DLD1 (cell line): ENCODE data around the gene SLC15A1.

Experiments
- in situ Hi-C: cut with HindIII; loops from 2 replicates; pipeline ENCODE4 v1.10.0; 2017; ENCODE audit warnings: low sequenced_read_pairs

SLC15A1 gene, protein sequence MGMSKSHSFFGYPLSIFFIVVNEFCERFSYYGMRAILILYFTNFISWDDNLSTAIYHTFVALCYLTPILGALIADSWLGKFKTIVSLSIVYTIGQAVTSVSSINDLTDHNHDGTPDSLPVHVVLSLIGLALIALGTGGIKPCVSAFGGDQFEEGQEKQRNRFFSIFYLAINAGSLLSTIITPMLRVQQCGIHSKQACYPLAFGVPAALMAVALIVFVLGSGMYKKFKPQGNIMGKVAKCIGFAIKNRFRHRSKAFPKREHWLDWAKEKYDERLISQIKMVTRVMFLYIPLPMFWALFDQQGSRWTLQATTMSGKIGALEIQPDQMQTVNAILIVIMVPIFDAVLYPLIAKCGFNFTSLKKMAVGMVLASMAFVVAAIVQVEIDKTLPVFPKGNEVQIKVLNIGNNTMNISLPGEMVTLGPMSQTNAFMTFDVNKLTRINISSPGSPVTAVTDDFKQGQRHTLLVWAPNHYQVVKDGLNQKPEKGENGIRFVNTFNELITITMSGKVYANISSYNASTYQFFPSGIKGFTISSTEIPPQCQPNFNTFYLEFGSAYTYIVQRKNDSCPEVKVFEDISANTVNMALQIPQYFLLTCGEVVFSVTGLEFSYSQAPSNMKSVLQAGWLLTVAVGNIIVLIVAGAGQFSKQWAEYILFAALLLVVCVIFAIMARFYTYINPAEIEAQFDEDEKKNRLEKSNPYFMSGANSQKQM

DNA sequence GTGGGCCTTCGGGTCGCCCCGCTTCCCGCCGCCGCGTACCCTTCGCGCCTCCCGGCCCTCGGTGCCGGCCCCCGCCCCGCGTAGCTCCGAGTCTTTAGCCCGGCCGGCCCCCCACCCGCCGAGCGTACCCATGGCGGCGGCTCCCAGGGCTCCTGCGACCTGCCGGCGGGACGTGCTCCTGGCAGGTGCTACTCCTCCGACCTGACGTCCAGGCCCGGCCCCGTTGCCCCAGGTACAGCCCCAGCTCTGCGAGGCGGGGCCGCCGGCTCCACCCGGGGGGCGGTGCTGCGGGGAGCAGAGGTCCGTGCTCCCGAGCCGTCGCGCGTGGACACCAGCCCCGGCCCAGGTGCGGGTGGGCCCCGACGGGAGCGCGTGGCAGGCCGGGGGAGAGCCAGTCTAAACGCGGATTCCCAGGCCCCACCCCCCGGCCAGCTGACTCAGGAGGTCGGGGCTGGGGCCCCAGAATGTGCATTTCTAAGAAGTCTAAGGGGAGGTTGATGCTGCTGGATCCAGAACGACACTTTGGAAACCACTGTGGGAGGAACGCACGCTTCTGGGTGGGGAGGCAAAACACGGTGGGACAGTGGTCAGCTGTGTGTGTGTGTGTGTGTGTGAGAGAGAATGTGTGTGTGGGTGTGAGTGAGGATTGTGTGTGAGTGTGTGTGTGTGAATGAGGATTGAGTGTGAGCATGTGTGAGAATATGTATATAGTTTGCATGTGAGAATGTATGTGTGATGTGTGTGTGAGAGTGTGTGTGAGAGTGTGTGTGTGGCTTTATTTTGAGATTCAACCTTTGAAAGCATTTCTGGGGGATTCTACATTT lies at the start of gene SLC15A1:
Gene SLC15A1, minus strand, starts transcription at position 206 of the 824 bp plus-strand sequence. Its CDS starts 74 bp downstream, at position 132.
- in situ Hi-C loops: no loop called here

DNA sequence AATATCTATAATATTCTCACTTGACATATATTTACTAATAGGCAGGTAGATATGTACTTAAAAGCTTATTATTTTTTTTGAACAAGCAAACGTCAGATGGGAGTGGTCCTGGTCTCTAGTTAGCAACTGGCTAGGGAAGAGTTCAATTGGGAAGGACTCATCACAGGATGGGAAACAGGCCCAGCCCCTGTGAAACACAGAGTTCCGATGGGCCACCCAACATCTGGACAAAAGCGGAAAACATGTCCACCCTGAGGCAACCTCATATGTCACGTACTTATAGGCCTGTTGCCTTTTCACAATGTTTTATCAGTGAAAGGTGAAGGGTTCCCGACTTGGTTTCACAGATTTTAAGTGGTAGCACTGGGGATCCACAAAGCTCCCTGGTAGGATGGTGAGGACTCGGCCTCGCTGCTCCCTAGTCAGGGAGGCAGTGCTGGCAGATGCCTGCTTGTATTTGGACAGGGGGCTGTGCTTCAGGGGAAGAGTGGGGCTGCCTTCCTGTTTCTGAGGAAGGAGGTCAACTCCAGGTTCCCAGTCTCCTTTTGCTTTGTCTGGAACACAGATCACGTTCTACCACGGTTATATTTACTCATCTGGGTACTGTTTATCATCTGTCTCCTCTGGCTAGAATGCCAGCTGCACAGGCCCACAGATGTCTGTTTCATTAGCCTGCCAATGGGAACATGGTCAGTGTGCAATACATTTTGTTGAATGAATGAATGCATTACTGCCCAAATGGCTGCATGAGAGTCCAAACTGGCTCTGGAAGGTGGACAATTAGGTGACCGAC lies 49.4 kb upstream of the SLC15A1 start:
- in situ Hi-C loops: no loop called here

- in situ Hi-C loops: no loop called here
These were observed 47.6 kb upstream of the SLC15A1 start for GRCh38 chr13:98800078-98800477.

DNA sequence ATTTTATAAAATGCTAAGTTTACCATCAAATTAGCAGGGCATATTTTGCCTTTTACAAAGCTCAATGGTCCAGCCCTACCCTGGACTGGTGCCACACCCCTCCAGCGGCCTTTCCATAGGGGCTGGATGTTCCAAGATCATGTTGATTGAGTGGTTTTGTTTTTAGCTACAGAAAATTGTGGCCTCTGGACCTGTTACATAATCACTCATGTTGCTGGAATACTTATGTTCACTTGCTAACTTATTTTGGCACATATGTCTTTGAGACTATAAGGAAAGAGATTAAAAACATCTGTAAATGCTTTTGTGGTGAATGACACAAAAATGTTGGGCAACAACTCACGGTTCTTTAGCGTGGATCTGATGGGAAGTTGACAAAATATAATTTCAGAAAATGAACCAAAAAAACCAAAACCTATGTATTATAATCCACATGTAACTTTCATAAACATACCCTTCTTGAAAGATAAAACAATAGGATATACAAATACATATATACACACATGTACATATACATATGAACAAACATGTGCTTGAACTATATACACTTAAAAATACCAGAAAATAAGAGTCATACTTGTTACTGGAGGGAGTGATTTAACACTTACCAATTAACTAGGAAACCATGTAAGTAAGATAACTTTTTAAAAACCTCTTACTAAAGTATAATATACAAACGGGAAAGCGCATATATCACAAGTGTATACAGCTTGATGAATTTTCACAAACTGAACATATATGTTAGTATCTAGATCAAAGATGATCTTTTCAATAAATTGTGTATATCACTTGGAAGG lies 46.6 kb upstream of the SLC15A1 start:
- in situ Hi-C loops: no loop called here

DNA sequence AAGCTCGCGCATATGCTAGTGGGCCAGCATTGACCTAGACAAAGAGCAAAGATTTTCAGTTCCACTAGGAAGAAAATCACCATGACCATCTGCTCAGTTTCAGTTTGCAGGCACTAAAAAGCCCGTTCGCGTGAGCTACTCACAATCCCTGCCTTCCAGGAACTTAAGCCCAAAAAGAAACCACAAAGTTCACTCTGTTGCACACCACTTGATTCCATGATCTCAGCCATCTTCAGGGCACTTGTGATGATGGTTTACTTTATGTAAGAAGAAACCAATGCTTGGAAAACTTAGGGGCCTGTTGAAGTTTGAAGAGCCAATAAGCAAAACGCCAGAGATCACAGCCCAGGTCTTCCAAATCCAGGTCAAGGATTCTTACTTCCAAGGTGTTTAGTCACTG lies 45.0 kb upstream of the SLC15A1 start:
- in situ Hi-C loops: no loop called here

DNA sequence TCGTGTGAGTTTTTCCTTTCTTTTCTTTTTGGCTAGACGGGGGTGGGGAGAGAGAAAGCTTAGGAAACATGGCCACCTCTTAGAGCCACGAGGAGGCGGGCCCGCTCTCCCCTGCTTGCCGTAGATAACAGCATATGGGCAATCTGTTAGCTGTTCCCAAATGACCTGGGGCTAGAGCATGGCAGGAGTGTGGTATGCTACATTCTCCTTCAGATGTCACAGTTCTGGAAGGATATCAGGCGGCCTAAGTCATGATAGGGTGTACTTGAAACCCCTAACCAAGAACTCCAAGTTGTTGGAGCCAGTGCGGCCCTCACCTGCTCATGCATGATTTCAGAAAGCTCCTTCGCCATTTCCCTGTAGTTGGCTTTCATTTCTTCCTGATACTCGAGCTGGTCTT lies 44.3 kb upstream of the SLC15A1 start:
- in situ Hi-C loops: no loop called here

DNA sequence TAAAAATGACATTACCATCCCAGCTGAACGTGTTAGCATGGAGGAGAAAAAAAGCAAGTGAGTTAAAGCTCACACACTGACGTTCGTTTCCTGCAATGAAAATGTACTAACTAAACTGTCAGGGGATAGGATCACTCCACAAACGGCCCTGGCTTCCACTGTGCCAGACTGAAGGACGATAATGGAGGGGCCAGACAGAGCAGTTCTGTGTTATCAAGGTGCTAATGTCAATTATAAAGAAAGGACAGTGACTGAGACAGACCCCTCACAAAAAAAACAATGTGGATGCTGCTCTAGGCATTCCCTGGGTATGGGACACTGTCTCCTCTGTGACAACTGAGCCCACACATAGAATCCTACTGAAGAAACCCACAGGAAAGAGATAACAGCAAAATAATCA lies 43.7 kb upstream of the SLC15A1 start:
- in situ Hi-C loops: no loop called here

DNA sequence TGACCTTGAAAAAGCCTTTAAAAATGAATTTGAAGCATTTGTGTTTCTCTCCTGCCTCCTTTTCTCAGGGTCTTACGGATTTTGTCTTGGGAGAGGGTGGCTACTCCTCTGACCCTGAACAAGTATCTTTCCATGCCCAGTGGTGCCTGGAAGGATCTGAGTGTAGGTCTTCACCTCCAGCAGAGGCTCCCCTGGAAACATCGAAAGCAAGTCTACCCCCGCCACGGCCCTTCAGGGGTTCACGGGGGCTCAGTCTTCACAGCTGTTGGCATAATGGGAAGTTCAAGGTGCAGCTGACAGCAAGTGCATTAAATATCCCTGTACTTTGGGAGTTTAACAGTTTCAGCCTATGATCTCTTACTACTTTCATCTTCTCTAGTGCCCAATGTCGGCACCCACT lies 42.7 kb upstream of the SLC15A1 start:
- in situ Hi-C loops: no loop called here

DNA sequence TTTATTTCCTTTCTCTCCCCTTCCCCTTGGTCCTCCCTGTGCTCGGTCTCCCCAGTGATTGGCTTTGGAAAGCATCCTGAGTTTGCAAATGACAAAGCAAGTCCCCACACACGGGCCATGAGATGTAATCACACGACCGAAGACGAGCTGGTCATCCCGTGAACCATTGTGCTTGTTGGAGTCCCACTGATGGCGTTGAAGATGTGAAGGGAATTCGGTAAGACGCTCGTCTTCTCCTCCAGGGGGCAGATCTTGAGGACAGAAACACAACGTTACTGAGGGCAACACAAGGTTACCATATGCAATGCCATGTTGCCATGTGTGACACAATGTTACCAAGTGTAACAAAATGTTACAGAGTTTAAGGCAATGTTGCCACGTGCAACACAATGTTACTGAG lies 42.0 kb upstream of the SLC15A1 start:
- in situ Hi-C loops: no loop called here

DNA sequence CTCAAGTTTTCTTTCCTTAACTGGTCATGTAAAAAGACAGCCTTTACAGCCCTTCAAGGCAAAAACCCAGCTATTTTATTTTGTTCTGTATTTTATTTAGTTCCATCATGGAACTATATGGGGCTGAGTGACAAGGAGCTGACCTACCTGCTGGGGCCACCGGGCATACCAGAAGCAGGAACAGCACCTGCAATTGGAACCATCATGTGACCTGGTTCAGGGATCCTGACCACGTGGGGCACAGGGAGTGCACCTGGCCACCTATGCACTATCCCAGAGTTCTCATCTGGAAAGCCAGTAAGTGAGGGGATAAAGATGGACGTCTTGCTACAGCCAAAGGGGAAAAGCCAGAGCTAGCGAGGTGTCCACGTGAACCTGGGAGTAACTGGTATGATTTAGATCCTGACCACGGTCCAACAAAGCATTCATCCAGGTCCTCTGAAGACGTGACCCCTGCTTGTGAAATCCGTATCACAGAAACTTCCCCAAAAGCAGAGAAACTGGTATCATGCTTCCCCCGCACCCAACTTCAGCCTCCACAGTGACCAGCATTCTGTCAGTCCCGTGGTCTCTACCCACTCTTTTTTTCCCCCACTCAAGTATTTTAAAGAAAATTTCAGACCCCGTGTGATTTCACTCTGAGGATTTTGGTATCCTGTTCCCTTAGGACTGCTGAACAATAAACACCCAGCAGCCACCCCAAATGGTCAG lies 40.5 kb upstream of the SLC15A1 start:
- in situ Hi-C loops: no loop called here

DNA sequence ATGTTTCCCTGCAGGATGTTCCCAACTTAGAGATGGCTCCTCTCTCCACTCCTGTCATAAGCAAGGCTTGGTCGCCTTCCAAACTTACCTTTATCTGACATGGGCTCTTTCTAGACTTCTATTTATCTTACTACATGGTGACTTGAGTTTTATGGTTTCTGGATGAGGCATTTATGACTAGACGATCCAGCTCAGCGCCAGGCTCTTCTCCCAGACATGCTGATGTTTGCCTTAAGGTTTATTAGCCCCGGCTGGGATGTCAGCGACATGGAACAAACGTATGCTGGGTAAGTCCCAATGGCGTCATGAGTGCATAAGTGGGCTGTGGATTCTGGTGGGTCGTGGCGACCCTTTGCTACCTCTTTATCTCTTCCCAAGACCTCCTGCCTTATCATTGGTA lies 39.8 kb upstream of the SLC15A1 start:
- in situ Hi-C loops: no loop called here

GRCh38 chr13:98791611-98792010 lies 39.1 kb upstream of the SLC15A1 start:
- in situ Hi-C loops: no loop called here

- in situ Hi-C loops: no loop called here
These were observed 35.5 kb upstream of the SLC15A1 start for GRCh38 chr13:98787996-98788395.

DNA sequence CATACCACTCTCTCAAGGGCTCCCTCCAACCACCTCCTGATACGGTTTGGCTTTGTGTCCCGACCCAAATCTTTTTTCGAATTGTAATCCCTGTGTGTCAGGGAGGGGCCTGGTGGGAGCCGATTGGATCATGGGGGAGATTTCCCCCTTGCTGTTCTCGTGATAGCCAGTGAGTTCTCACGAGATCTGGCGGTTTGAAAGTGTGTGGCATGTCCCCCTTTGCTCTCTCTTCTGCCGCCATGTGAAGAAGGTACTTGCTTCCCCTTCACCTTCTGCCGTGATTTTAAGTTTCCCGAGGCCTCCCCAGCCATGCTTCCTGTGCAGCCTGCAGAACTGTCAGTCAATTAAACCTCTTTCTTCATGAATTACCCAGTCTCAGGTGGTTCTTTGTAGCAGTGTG lies 34.7 kb upstream of the SLC15A1 start:
- in situ Hi-C loops: no loop called here

- in situ Hi-C loops: no loop called here
These were observed 33.6 kb upstream of the SLC15A1 start for GRCh38 chr13:98786023-98786422.

GRCh38 chr13:98785405-98785804 lies 32.9 kb upstream of the SLC15A1 start:
- in situ Hi-C loops: no loop called here

DNA sequence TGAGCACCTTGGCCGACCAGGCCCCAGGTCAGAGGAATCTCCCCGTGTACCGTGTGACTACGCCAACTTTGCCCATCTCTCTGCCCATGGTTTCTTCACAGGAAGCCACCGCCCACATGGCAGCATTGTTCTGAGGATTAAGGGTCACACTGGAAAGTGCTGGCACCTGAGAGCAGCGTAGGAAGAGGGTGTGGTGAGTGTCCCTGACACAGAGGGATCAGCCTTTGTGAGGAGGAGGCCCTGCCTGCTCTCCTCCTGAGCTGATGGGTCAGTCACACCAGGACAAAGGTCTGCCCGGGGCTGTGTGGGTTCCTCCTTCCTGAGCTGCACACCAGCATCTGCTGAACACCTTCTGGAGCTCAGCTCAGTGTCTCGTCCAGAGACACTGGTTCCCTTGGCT lies 32.2 kb upstream of the SLC15A1 start:
- in situ Hi-C loops: no loop called here

GRCh38 chr13:98783856-98784478 lies 31.5 kb upstream of the SLC15A1 start:
- in situ Hi-C loops: no loop called here

DNA sequence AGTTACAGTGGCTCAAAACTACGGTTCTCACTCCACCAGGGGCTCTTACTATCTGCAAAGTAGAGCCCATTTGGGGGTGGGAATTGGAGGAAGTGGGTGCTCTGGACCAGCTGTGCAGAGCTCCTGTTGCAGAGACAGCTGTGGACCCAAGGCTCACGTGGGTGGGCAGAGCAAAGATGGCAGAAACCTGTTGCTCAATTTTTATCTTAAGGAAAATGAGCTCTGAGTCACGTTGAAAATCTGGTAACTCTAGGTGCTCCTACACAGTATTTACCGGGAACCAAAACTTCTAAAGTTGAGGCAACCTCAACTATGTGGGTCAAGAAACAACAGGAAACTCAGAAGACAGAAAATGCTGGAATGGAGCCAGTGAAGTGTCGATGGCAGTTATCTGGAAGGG lies 30.2 kb upstream of the SLC15A1 start:
- in situ Hi-C loops: no loop called here
